MM.1S (cell line): ENCODE results near the gene TOMM20L.

Source experiments
- CTCF ChIP-seq: fragments of 300-600 bp; sonication (generic); IDR thresholded peaks from 2 replicates; pipeline ENCODE4 v1.5.1; 2016; ENCODE audit warnings: antibody characterized with exemption, low read length, mixed read lengths
- EZH2 ChIP-seq: fragments of 300-600 bp; sonication (generic); optimal IDR thresholded peaks from 2 replicates; pipeline ENCODE3; 2017; ENCODE audit warnings: low read depth, mild to moderate bottlenecking, antibody characterized with exemption, low read length, mixed read lengths
- EZH2phosphoT487 ChIP-seq: fragments of 300-600 bp; sonication (generic); IDR thresholded peaks from 2 replicates; pipeline ENCODE4 v1.6.1; 2018; ENCODE audit warnings: antibody characterized with exemption, low read length

GRCh38 chr14:58390830-58391229 is 4.9 kb upstream of the TOMM20L start:
- TF ChIP-seq CTCF, result no peak
- no peak for TF ChIP-seq EZH2phosphoT487
- TF ChIP-seq EZH2, result no peak
